ENCODE data around the gene RRAS2.
"Not testable (repeated sequence)": the region's sequence is repeated elsewhere in the genome, so short reads cannot be mapped to it uniquely, and the experiment has no call there.

The RRAS2 gene

DNA sequence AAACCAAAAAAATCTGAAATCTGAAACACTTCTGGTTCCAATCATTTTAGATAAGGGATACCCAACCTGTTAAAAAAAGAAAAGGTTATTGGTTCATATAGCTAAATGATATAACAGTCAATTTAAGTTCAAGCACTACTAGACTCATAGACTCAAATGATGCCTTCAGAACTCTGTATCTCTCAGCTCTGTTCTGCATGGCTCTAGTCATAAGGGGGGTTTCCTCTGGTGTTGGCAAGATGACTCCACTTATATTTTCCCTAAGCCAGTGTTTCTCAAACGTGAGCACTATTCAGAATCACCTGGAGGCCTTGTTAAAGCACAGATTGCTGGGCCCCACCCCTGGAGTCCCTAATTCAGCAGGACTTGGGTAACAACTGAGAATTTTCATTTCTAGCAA, 11.5 kb upstream of the RRAS2 start:
- DNase-seq, result no peak

DNA sequence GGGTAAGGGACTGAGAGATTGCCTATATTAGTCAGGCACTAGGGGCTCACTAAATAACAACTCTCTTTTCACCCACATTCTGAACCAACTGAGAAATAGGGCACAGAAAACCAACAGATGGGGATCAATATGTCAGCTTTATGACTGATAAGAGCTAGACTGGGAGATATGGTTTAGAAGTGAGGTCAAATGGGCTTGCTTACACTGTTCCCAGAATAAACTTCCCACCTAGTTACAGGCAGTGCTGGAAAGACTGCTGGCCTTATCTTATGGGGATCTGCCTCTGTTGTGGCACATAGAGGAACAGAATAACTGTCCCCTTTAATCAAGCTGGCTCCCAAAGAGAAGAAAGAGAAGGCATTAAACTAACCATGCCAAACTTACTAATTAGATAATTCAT, 10.6 kb upstream of the RRAS2 start:
- DNase-seq, result no peak

- DNase-seq, result no peak
Observed at GRCh38 chr11:14366936-14367335, 8.0 kb upstream of the RRAS2 start.

- no peak for DNase-seq
Observed at GRCh38 chr11:14364322-14364721, 5.3 kb upstream of the RRAS2 start.

DNA sequence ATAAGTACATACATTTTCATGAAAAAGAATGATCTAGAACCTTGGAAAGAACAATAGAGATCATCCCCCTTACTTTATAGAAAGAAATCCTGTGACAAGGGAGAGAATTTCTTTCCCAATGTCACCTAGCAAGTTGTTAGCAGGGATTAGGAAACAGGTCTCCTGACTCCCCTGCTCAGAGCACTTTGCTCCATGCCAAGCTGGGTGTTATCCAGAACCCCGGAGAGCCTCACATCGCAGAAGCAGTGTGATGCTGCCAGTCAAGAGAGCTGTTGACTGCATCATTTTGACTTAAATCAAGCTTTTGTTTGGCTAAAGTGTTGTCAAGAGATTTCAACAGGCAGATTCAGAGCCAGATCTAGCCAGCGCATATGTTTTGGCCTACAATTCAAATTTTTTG, 3.6 kb upstream of the RRAS2 start:
- DNase-seq, result no peak

DNA sequence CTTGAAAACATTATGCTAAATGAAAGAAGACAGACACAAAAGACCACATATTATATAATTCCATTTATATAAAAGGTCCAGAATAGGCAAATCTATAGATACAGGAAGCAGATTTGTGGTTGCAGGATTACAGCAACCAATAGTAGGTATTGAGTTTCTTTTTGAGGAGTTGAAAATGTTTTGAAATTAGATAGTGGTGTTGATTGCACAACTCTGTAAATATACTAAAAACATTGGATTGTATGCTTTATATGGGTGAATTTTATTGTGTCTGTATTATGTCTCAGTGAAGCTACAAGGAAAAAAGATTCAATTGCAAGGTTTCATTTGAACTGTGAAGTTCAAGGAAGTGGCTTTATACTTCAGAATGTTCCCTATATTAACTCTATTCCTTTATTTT, 3.0 kb upstream of the RRAS2 start:
- DNase-seq, result no peak

DNA sequence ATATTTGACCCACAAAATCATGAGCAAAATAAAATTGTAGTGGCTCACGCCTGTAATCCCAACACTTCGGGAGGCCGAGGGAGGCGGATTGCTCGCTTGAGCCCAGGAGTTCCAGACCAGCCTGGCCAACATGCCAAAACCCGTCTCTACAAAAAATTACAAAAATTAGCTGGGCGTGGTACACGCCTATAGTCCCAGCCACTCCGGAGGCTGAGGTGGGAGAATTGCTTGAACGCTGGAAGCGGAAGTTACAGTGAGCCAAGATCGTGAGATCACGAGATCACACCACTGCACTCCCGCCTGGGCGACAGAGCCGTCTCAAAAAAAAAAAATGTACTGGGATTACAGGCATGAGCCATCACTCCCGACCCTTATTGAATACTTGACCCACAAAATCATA, 2.0 kb upstream of the RRAS2 start:
- DNase-seq, result no peak

DNA sequence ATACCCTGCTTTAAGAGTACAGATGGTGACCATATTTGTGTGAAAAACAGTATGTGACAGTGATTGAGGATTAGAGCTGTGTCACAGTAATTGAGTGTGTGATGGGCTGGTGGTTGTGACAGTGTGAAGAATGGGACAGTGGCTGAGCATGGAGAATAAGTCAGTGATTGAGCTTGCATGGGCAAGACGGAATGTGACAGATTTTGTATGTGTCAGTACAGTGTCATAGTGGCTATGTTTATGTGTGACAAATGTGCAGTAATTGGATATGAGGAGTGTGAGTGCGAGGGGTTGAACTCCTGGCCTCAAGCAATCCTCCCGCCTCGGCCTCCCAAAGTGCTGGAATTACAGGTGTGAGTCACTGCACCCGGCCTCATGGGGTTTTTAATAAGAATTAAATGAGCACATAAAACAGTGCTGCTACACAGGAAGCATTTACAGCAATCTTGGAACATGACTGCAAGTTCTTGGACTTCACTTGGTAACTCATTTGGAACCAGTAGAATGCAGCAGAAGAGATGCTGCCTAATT, 583 bp upstream of the RRAS2 start:
- DNase-seq, result no peak

- peak; percentile 40 for DNase-seq
Observed at GRCh38 chr11:14357881-14358728, 878 bp downstream of the RRAS2 start.

GRCh38 chr11:14356342-14356741, 2.6 kb downstream of the RRAS2 start:
- no peak for DNase-seq

- DNase-seq, result not testable (repeated sequence)
Observed at GRCh38 chr11:14354604-14355003, 4.4 kb downstream of the RRAS2 start.

GRCh38 chr11:14350716-14351238, 8.2 kb downstream of the RRAS2 start:
- no peak for DNase-seq

GRCh38 chr11:14350215-14350614, 8.8 kb downstream of the RRAS2 start:
- no peak for DNase-seq

DNA sequence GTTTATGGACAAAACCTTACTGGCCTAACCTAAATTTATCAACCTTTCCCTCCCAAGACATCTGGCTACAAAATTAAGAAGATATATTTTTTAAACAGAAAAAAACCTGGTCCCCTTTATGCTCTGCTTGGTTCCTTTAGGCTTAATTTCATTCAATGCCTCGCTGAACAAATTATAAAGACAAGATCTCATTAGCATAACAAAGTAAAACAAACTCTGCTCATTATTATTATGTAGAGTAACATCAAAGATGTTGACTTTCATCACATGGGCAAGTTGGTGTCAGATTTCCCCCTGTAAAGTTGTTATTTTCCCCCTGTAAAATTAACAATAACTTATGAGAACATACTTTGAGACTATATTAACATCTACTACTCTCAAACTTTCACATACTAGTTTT, 11.0 kb downstream of the RRAS2 start:
- no peak for DNase-seq

- DNase-seq, result no peak
Observed at GRCh38 chr11:14347494-14347893, 11.5 kb downstream of the RRAS2 start.

GRCh38 chr11:14346303-14346955, 12.6 kb downstream of the RRAS2 start:
- DNase-seq, result no peak

DNA sequence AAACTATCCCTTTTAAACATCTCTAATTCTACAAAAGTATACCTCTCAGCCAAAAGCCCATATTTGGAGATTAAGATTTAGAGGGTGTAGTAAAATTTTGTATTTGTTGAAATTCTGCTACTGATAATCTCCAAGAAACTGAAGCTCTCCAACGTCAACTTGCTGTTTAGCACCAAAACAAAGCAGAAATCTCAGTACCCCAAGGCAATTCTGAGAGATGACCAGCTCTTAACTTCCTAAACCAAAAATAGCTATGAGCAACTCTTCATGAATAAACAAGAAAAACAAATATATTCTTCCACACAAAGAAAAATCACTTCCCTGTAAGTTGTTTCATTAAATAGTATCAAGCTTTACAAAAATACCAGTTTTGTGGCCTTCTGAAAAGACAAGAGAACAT, 13.3 kb downstream of the RRAS2 start:
- no peak for DNase-seq

DNA sequence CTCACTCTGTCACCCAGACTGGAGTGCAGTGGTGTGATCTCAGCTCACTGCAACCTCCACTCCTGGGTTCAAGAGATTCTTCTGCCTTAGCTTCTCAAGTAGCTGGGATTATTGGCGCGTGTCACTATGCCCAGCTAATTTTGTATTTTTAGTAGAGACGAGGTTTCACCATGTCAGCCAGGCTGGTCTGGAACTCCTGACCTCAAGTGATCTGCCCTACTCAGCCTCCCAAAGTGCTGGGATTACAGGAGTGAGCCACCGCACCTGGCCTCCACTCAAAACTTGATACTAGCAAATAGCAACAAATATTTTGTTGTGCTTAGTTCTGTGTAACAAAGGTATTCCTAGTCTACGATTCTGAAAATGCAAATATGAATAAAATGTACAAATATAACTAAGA, 14.0 kb downstream of the RRAS2 start:
- not testable (repeated sequence) for DNase-seq

DNA sequence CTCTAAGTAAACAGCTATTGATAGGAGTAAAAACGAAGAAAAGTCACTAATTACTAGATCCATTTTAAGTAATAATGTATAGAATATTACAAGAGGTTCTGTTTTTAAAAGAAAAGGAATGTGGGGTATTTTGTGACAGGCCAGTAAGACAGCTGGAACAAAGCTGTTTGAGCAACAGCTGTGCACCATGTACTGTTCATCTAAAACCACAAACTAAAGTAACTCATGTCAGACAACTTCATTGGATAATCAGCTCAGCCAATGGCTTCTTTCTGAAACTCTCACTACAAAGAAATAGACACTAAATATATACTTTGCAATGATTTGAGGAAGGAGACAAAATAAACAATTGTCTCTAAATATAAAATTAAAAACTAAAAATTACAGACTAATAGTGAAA, 16.1 kb downstream of the RRAS2 start:
- DNase-seq, result no peak

DNA sequence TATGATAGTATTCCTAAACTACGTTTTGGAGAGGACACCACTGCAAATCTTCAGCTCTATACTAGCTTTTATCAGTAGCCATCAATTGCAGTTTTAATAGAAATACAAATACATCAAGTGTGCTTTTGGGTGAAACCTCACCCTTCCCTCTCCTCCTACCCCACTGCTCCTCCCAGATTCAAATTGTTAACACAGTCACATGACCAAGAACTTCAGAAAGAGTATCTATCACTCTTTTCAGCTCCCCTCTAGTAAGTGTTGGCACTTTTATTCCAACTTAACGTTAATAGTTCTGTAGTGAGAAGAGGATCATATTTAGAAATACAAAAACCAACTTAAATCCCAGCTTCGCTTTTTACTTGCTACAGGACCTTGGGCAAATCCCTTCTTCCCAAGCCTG, 17.0 kb downstream of the RRAS2 start:
- no peak for DNase-seq

GRCh38 chr11:14340721-14341120, 18.3 kb downstream of the RRAS2 start:
- DNase-seq, result no peak

DNA sequence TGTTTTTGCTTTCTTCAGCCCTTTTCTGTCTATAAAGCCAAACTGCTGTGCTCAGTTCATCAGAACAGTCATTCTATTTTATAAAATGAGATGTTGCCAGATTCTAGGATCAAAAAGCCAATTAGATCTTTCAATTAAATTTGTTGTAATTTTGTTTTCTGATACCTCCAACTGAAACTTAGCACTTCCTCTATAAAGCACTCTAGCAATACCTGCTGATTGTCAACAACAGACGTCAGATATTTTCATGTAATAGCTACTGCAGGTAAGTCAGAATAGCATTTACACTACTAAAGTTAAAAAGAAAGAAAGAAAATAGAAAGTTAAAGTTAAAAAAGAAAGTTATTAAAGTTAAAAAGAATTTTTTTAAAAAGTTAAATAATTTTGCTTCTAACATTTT, 19.6 kb downstream of the RRAS2 start:
- no peak for DNase-seq

- DNase-seq, result no peak
Observed at GRCh38 chr11:14336507-14337503, 22.2 kb downstream of the RRAS2 start.
